Activated CD4-positive, alpha-beta T cell treated with anti-CD3 and anti-CD28 coated beads for 24 hours (primary cell): ENCODE measurements around the gene MDGA2.
"Not testable (repeated sequence)": the region's sequence is repeated elsewhere in the genome, so short reads cannot be mapped to it uniquely, and the experiment has no call there.

Experiments used
- DNase-seq, 2 donors: peaks; one replicate each; pipeline ENCODE4 v3.0.0-alpha.2; 2020; ENCODE audit warnings: low read depth in 2 of 2

MDGA2 gene

GRCh38 chr14:46920542-46920941 is 754.9 kb downstream of the MDGA2 start:
- no peak for DNase-seq

GRCh38 chr14:46915539-46915938 is 759.9 kb downstream of the MDGA2 start:
- DNase-seq = not testable (repeated sequence)

GRCh38 chr14:46902837-46903236 is 772.6 kb downstream of the MDGA2 start:
- no peak for DNase-seq

DNA sequence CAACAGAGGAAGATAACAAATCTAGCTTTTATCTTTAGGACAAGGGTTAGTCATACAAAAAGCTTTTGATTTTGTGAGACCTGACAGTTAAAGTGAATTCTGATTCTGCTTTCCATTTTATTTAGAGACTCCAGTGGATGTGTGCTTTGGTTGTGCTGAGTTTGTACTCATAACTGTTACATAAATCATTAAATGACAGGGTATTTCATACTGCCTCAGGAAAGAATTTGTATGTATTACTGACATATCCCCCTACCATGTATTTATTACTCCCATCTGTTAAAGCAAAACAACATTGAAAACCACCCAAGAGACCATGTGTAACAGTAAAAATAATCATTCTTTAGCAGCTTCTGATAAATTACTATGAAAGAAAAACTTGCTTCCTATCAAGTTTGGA is 780.9 kb downstream of the MDGA2 start:
- DNase-seq = no peak

DNA sequence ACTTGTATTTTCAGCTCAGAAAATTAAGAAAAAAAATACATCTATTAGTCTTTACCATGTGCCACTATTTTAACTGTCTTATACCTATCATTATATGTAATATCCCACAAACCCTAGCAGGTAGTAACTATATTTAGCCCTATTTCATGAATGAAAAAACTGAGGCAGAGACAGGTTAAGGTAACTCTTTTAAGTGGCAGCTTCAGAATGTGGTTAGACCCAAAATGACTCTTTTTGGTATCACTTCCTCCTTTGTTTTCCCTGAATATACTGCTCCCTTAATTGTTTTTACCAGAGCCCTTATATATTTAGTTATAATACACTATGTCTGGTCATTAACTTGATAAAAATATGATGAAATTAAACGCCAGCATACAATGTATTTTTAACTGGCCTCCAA is 788.3 kb downstream of the MDGA2 start:
- DNase-seq = no peak

DNA sequence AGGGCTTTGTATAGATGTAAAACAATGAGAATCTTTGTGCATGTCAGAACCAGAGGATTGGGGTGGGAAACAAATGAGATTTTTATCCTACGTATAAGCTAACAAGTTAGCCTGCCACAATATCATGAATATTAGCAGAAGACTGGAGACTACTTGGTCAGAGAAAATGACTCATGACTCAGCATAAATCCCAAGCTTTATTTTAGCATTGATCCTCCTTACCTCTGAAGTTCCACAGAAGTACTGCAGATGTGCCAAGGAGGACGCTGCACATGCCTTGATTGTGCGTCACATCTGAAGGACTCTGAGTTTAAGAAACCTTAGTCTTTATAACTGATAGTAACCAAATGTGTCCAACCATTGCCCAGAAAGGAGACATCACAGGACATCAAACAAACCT is 789.8 kb downstream of the MDGA2 start:
- no peak for DNase-seq

DNA sequence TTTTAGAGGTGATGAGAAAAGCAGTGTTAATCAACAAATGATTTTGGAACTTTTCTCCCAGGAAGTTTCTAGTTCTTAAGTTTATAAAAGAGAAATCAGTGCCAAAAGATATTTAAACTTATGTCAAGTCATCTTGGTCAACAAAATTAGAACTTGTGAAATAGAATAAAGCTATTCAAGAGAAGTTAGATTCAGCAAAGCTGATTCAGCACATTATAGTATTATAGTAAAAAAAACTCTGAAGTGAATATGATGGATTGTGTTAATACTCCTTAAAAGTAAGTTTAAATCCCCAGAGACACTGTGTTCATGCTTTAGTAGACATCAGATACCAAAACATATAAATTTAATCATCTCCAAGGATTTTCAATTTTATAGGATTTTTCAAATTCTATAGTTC is 813.7 kb downstream of the MDGA2 start:
- DNase-seq = no peak

DNA sequence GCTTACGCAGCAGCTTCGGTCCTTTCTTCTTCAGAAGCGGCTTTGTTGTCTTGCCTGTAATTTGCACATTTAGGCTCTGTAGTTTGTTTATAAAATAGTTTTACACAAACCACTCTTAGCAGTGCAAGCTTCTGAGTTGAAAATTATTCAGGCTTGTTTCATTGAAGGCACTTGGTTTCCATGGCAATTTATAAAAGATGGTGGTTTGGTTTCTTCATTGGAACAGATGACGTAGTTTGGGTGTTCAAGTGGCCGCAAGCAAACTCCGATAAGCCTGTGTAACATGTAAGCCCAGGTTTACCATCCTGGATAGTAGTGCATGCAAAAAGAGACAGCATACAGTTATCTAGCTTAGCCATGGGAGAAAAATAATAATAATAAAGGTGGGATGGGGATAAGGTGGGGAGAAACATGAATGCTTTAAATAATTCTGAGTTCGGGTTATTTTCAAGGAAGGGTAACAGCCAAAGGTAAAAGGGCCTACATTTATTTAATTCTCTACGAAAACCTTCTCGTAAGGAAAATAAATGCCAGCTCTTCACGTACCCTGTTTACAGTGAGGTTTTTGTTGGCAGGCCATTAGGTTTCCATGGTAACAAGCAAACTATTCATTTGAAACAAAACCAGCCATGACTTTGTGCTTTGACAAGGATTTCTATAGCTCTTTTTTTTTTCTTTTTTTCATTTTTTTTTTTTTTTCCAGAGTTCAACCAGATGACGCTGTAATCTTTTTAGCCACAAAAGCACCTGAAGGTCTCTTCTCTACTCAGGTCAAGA is 834.3 kb downstream of the MDGA2 start:
- no peak for DNase-seq

- no peak for DNase-seq
Observed at GRCh38 chr14:46820291-46820690, 855.1 kb downstream of the MDGA2 start.

- no peak for DNase-seq
Observed at GRCh38 chr14:46819117-46819516, 856.3 kb downstream of the MDGA2 start.

DNA sequence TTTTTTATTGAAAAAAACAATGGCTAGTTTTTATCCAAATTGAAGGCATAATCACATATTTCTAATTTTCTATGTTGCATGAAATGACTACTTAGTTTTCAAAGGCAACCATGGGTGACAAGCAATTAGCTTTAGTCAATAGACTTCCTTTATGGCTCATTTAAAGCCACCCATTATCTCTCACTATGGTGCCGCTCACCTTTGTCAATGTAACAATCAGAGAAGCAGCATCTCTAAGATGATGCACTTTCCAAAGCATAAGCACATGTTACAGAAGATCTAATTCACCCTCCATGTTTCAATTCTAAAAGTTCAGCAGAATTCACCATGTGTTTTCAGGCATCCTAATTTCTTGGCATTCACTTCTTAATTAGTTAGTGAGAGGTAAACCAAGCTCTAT is 857.3 kb downstream of the MDGA2 start:
- no peak for DNase-seq

DNA sequence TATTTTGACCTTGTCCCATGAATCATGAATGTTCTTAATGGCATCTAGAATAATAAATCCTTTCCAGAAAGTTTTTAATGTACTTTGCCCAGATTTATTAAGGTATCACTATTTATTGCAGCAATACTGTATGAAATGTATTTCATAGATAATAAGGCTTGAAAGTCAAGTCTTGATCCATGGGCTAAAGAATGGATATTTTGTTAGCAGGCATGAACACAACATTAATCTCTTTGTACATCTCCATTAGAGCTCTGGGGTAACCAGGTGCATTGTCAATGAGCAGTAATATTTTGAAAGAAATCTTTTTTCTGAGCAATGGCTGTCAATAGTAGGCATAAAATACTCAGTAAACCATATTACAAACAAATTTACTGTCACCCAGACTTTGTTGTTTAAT is 882.3 kb downstream of the MDGA2 start:
- no peak for DNase-seq
